Tibial nerve (tissue), 4 donors: ENCODE measurements around the gene NEB. TPM values are rescaled to one million over a fixed set of nuclear protein-coding genes. Genes with fewer than 3 reads are reported as not detected.

ENCODE experiments used
- DNase-seq, 2 donors: peaks; one replicate each; pipeline ENCODE4 v3.0.0-alpha.2; 2019; ENCODE audit warnings: low spot score in 2 of 2
- H3K27ac ChIP-seq, 4 donors: fragments of 200-600 bp; sonication (generic) in 3 of 4; one replicate each; pipeline ENCODE4 v1.5.1; 2017 to 2019; ENCODE audit warnings: mild to moderate bottlenecking in 1 of 4
- H3K27me3 ChIP-seq, 2 donors: fragments of 200-600 bp; sonication (generic) in 1 of 2; one replicate each; pipeline versions ENCODE4 v1.5.1 to v1.6.0; 2017 to 2019
- H3K36me3 ChIP-seq, 3 donors: fragments of 200-600 bp; sonication (generic); one replicate each; pipeline ENCODE4 v1.5.1; 2018 to 2019
- H3K4me1 ChIP-seq, 4 donors: fragments of 200-600 bp; sonication (generic) in 3 of 4; one replicate each; pipeline ENCODE4 v1.5.1; 2017 to 2019
- H3K4me3 ChIP-seq, 4 donors: fragments of 200-600 bp; sonication (generic) in 3 of 4; one replicate each; pipeline ENCODE4 v1.5.1; 2017 to 2019; ENCODE audit warnings: mild to moderate bottlenecking in 1 of 4, moderate library complexity in 1 of 4
- H3K9me3 ChIP-seq, 4 donors: fragments of 200-600 bp; sonication (generic) in 3 of 4; one replicate each; pipeline ENCODE4 v1.5.1; 2017 to 2019
- CTCF ChIP-seq, 5 experiments: fragments of 200-600 bp in 3 of 5; fragments of 450-650 bp in 2 of 5; sonication (generic) in 3 of 5; IDR thresholded peaks; one replicate each; pipeline ENCODE4 v1.5.1; 2016 to 2019; ENCODE audit warnings: antibody characterized with exemption in 5 of 5, mild to moderate bottlenecking in 3 of 5, moderate library complexity in 2 of 5
- EP300 ChIP-seq, 2 donors: sonication (generic); formaldehyde crosslinking; IDR thresholded peaks; one replicate each; pipeline ENCODE4 v1.6.1; 2017; ENCODE audit warnings: antibody characterized with exemption in 2 of 2, mild to moderate bottlenecking in 1 of 2
- POLR2A ChIP-seq, 2 donors: fragments of 450-650 bp; IDR thresholded peaks; one replicate each; pipeline ENCODE4 v1.6.1; 2017; ENCODE audit warnings: antibody characterized with exemption in 2 of 2, mild to moderate bottlenecking in 2 of 2, moderate library complexity in 2 of 2
- WGBS, 2 donors: methylation state at CpG; one replicate each; pipeline ENCODE4 v1.1.5; 2018; 5-methylcytosine and 5-hydroxymethylcytosine counted together
- total RNA-seq, 4 donors: library from RNA; depleted of rRNA; stranded (reverse); fragments of >200 nt; gene quantifications; one replicate each; pipeline ENCODE4 v1.1.0, GENCODE V29; 2016

Gene NEB
- total RNA-seq, 4 donors from 2014 or later, result 1.2 to 2.2 (median 1.5) TPM

- TF ChIP-seq CTCF (IDR thresholded peaks at IDR 0.05) (no peak), POLR2A (IDR thresholded peaks at IDR 0.05) (no peak), EP300 (IDR thresholded peaks at IDR 0.05) (no peak)
- no peak overlapping the region for H3K27ac ChIP-seq
- no peak overlapping the region for H3K4me3 ChIP-seq
- DNase-seq, result no peak
- WGBS, 2 donors, result 90% methylated on average over 5 of the region's 5 CpGs
- no peaks in the 10 kb centered on the region for H3K36me3 ChIP-seq
- H3K4me1 ChIP-seq, result no peaks in the 10 kb centered on the region
- H3K27me3 ChIP-seq, result no peaks in the 10 kb centered on the region
- H3K9me3 ChIP-seq, result no peaks in the 10 kb centered on the region
Observed at GRCh38 chr2:151721161-151721560, 13.1 kb downstream of the NEB start.

- Histone ChIP-seq H3K27me3 (no peaks in the 10 kb centered on the region), H3K27ac (no peak overlapping the region), H3K4me3 (no peak overlapping the region), H3K9me3 (no peaks in the 10 kb centered on the region), H3K4me1 (no peaks in the 10 kb centered on the region), H3K36me3 (no peaks in the 10 kb centered on the region)
- no peak for TF ChIP-seq CTCF (IDR thresholded peaks at IDR 0.05)
- no peak for TF ChIP-seq EP300 (IDR thresholded peaks at IDR 0.05)
- TF ChIP-seq POLR2A (IDR thresholded peaks at IDR 0.05), result no peak
- WGBS, 2 donors, result 85 to 89% methylated on average over 1 of the region's 1 CpG
- DNase-seq, result no peak
Observed at GRCh38 chr2:151720521-151720920, 13.8 kb downstream of the NEB start.

GRCh38 chr2:151718796-151719195 is 15.5 kb downstream of the NEB start:
- no peak for DNase-seq
- TF ChIP-seq CTCF (IDR thresholded peaks at IDR 0.05) (no peak), EP300 (IDR thresholded peaks at IDR 0.05) (no peak), POLR2A (IDR thresholded peaks at IDR 0.05) (no peak)
- H3K9me3 ChIP-seq, result no peaks in the 10 kb centered on the region
- H3K4me1 ChIP-seq, result no peaks in the 10 kb centered on the region
- H3K27me3 ChIP-seq, result no peaks in the 10 kb centered on the region
- no peaks in the 10 kb centered on the region for H3K36me3 ChIP-seq
- WGBS, 2 donors, result 88 to 91% methylated on average over 4 of the region's 4 CpGs
- H3K27ac ChIP-seq, result no peak overlapping the region
- no peak overlapping the region for H3K4me3 ChIP-seq

- Histone ChIP-seq H3K9me3 (no peaks in the 10 kb centered on the region), H3K4me1 (no peaks in the 10 kb centered on the region), H3K27me3 (no peaks in the 10 kb centered on the region), H3K27ac (no peak overlapping the region), H3K36me3 (no peaks in the 10 kb centered on the region), H3K4me3 (no peak overlapping the region)
- DNase-seq, result no peak
- 89 to 93% methylated on average over 2 of the region's 2 CpGs for WGBS, 2 donors
- TF ChIP-seq CTCF (IDR thresholded peaks at IDR 0.05), result no peak
- TF ChIP-seq EP300 (IDR thresholded peaks at IDR 0.05), result no peak
- TF ChIP-seq POLR2A (IDR thresholded peaks at IDR 0.05), result no peak
Observed at GRCh38 chr2:151718247-151718646, 16.0 kb downstream of the NEB start.

GRCh38 chr2:151716721-151717120 is 17.6 kb downstream of the NEB start:
- no peak overlapping the region for H3K4me3 ChIP-seq
- WGBS, 2 donors, result 95 to 96% methylated on average over 2 of the region's 2 CpGs
- no peak overlapping the region for H3K27ac ChIP-seq
- H3K36me3 ChIP-seq, result no peaks in the 10 kb centered on the region
- TF ChIP-seq CTCF (IDR thresholded peaks at IDR 0.05) (no peak), POLR2A (IDR thresholded peaks at IDR 0.05) (no peak), EP300 (IDR thresholded peaks at IDR 0.05) (no peak)
- H3K4me1 ChIP-seq, result no peaks in the 10 kb centered on the region
- H3K9me3 ChIP-seq, result no peaks in the 10 kb centered on the region
- no peak for DNase-seq
- H3K27me3 ChIP-seq, result no peaks in the 10 kb centered on the region
